Measurements from ENCODE around the gene NLGN1. TPM values are rescaled to one million over a fixed set of nuclear protein-coding genes. Genes with fewer than 3 reads are reported as not detected.

Gene NLGN1
- total RNA-seq, 4 donors from 2014 or later, result 12.9 to 20.9 (median 18.0) TPM

DNA sequence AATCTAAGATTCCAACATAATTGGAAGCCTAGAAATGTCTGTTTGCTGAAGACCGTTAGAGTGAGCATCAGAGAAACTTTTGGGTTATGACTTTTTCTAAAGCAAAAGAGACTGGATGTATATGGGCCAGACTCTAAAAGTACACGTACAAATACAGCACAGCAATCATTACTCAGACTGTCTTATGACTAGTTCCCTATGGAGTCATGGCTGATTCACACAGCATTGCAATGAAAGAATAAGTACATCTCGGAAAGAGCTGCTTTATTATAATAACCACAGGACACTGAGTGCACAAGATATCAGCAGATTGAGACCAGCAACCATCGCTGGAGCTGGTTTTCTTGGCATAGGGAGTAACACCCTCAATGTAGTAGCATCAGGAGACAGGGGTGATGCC lies 618.6 kb downstream of the NLGN1 start:
- DNase-seq (ENCODE audit: extremely low spot score), result no peak
- Histone ChIP-seq H3K36me3 (no peaks in the 10 kb centered on the region), H3K9me3 (no peaks in the 10 kb centered on the region), H3K4me1 (no peaks in the 10 kb centered on the region), H3K27me3 (no peaks in the 10 kb centered on the region), H3K27ac (replicated peaks in 1 of 4) (no peak overlapping the region), H3K4me3 (no peak overlapping the region)
- TF ChIP-seq POLR2AphosphoS5 (IDR thresholded peaks at IDR 0.05) (no peak), POLR2A (IDR thresholded peaks at IDR 0.05; ENCODE audit: low read depth) (no peak), EP300 (IDR thresholded peaks at IDR 0.05) (no peak)
- TF ChIP-seq, protein P1, sequence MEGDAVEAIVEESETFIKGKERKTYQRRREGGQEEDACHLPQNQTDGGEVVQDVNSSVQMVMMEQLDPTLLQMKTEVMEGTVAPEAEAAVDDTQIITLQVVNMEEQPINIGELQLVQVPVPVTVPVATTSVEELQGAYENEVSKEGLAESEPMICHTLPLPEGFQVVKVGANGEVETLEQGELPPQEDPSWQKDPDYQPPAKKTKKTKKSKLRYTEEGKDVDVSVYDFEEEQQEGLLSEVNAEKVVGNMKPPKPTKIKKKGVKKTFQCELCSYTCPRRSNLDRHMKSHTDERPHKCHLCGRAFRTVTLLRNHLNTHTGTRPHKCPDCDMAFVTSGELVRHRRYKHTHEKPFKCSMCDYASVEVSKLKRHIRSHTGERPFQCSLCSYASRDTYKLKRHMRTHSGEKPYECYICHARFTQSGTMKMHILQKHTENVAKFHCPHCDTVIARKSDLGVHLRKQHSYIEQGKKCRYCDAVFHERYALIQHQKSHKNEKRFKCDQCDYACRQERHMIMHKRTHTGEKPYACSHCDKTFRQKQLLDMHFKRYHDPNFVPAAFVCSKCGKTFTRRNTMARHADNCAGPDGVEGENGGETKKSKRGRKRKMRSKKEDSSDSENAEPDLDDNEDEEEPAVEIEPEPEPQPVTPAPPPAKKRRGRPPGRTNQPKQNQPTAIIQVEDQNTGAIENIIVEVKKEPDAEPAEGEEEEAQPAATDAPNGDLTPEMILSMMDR (IDR thresholded peaks at IDR 0.05), result no peak
- intact Hi-C loops (cut with DNase I), result no loop called here
- WGBS, result 85% methylated on average over 4 of the region's 4 CpGs

DNA sequence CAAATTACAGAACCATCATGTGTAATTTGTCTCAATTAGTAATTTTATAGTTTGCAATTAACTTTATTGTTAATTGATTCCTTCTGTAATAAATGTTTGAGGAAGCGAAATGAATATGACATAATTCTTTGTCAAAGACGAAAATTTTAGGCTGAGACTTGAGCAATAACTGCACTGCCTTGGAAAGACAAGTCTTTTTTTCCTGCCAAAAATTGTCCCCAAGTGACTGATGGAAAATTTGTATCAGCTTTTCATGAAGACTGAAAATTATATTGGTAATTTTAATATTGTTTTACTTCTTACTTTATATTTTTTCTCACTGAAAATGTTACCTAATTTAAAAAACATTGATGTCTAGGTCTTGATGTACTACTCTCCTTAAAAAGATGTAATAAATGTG lies 622.6 kb downstream of the NLGN1 start:
- no peaks in the 10 kb centered on the region for H3K4me1 ChIP-seq
- WGBS, result 76% methylated on average over 2 of the region's 2 CpGs
- no peak overlapping the region for H3K27ac ChIP-seq (replicated peaks in 1 of 4)
- intact Hi-C loops (cut with DNase I), result no loop called here
- H3K36me3 ChIP-seq, result no peaks in the 10 kb centered on the region
- no peak for TF ChIP-seq POLR2AphosphoS5 (IDR thresholded peaks at IDR 0.05)
- TF ChIP-seq, protein P1 (IDR thresholded peaks at IDR 0.05), result no peak
- no peaks in the 10 kb centered on the region for H3K9me3 ChIP-seq
- no peak overlapping the region for H3K4me3 ChIP-seq
- H3K27me3 ChIP-seq, result no peaks in the 10 kb centered on the region
- DNase-seq (ENCODE audit: extremely low spot score), result no peak

DNA sequence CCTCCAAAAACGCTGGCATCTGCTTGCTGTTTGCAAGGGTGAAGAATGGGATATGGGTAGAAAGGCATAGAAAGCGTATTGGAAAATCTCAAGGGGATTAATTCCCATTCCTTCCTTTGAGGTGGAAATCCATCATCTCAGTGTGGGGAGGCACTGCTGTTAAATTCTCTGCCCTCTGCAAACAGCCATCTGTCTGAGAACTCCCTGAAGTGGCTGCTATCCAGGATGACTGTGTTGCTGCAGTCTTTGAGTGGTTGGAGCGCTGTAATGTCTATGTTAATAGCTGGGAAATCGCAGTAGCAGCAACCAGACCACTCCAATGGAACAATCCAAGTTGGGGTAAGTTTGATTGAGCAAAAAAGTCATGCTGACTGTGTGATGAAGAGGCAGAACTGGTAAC lies 625.9 kb downstream of the NLGN1 start:
- DNase-seq (ENCODE audit: extremely low spot score), result no peak
- Histone ChIP-seq H3K4me3 (no peak overlapping the region), H3K27ac (replicated peaks in 1 of 4) (no peak overlapping the region), H3K27me3 (no peaks in the 10 kb centered on the region), H3K36me3 (no peaks in the 10 kb centered on the region), H3K4me1 (no peaks in the 10 kb centered on the region), H3K9me3 (peaks cover 0 to 6% (median 5%) of the 10 kb centered on the region in 4 donors)
- 77% methylated on average over 4 of the region's 4 CpGs for WGBS
- intact Hi-C loops (cut with DNase I), result no loop called here
- TF ChIP-seq POLR2AphosphoS5 (IDR thresholded peaks at IDR 0.05), result no peak
- TF ChIP-seq POLR2A (IDR thresholded peaks at IDR 0.05; ENCODE audit: low read depth), result no peak
- no peak for TF ChIP-seq EP300 (IDR thresholded peaks at IDR 0.05)
- TF ChIP-seq, protein P1 (IDR thresholded peaks at IDR 0.05), result no peak

DNA sequence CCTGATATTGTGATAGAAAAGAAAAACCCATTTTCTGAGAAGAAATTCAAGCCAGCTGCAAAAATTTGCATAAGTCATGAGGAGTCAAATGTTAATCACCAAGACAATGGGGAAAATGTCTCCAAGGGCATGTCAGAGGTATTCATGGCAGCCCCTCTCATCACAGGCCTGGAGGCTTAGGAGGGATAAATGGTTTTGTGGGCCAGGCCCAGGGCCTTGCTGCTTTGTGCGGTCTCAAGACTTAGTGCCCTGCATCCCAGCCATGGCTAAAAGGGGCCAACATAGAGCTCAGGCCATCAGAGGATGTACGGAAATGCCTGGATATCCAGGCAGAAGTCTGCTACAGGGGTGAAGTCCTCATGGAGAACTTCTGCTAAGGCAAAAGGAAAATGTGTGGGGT lies 631.1 kb downstream of the NLGN1 start:
- intact Hi-C loops (cut with DNase I), result no loop called here
- Histone ChIP-seq H3K27me3 (no peaks in the 10 kb centered on the region), H3K9me3 (peaks cover 0 to 15% (median 10%) of the 10 kb centered on the region in 4 donors), H3K36me3 (no peaks in the 10 kb centered on the region), H3K4me1 (no peaks in the 10 kb centered on the region), H3K27ac (replicated peaks in 1 of 4) (no peak overlapping the region), H3K4me3 (no peak overlapping the region)
- no peak for TF ChIP-seq EP300 (IDR thresholded peaks at IDR 0.05)
- TF ChIP-seq POLR2AphosphoS5 (IDR thresholded peaks at IDR 0.05), result no peak
- TF ChIP-seq, protein P1 (IDR thresholded peaks at IDR 0.05), result no peak
- TF ChIP-seq POLR2A (IDR thresholded peaks at IDR 0.05; ENCODE audit: low read depth), result no peak
- DNase-seq (ENCODE audit: extremely low spot score), result no peak
- 95% methylated on average over 2 of the region's 2 CpGs for WGBS

DNA sequence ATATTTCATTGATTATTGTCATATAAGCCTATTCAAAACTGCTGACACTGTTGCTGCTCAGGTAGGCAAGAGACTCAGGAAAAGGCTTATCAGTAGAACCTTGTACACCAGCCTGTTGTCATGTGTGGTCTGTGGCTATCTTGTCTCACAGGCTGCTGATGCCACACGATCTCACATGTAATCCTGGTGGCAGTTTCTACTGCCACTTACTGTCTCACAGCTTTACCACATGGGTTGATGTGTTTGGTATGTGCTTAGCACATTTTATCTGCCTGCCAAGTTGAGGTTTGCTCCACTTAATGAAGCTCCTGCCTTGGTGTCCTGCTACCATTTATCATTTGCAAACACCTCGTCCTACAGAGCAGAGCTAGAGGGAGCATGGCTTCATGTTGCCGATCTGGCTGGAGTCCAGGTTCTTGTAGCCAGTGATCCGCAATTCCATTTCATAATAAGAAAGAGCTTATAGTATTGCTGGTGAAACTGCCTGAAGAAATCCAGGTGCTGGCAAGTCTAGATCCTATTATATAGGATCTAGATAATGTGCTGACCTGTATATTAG lies 637.9 kb downstream of the NLGN1 start:
- 34% methylated on average over 4 of the region's 4 CpGs for WGBS
- intact Hi-C loops (cut with DNase I), result no loop called here

More for the DNA sequence above, 637.9 kb downstream of the NLGN1 start:
- TF ChIP-seq, protein P1 (IDR thresholded peaks at IDR 0.05), result no peak
- TF ChIP-seq POLR2AphosphoS5 (IDR thresholded peaks at IDR 0.05), result no peak
- TF ChIP-seq EP300 (IDR thresholded peaks at IDR 0.05), result no peak
- TF ChIP-seq POLR2A (IDR thresholded peaks at IDR 0.05; ENCODE audit: low read depth), result no peak
- Histone ChIP-seq H3K4me3 (no peak overlapping the region), H3K4me1 (no peaks in the 10 kb centered on the region), H3K27me3 (no peaks in the 10 kb centered on the region), H3K36me3 (no peaks in the 10 kb centered on the region), H3K27ac (replicated peaks in 1 of 4) (no peak overlapping the region), H3K9me3 (no peaks in the 10 kb centered on the region)
- no peak for DNase-seq (ENCODE audit: extremely low spot score)
